ENCODE results near the gene TULP4. TPM values are rescaled to one million over a fixed set of nuclear protein-coding genes. Genes with fewer than 3 reads are reported as not detected.
"Not testable (repeated sequence)": the region's sequence is repeated elsewhere in the genome, so short reads cannot be mapped to it uniquely, and the experiment has no call there.

The TULP4 gene
- total RNA-seq, 2 donors from 2014 or later, result 140 to 199 TPM

- not testable (repeated sequence) for H3K4me3 ChIP-seq; H3K27ac ChIP-seq; H3K27me3 ChIP-seq; H3K4me1 ChIP-seq; H3K36me3 ChIP-seq; DNase-seq (ENCODE audit: low spot score)
- H3K9me3 ChIP-seq, result peaks cover 0 to 14% of the 10 kb centered on the region in 2 donors
These were observed 10.7 kb upstream of the TULP4 start for GRCh38 chr6:158301561-158301960.

DNA sequence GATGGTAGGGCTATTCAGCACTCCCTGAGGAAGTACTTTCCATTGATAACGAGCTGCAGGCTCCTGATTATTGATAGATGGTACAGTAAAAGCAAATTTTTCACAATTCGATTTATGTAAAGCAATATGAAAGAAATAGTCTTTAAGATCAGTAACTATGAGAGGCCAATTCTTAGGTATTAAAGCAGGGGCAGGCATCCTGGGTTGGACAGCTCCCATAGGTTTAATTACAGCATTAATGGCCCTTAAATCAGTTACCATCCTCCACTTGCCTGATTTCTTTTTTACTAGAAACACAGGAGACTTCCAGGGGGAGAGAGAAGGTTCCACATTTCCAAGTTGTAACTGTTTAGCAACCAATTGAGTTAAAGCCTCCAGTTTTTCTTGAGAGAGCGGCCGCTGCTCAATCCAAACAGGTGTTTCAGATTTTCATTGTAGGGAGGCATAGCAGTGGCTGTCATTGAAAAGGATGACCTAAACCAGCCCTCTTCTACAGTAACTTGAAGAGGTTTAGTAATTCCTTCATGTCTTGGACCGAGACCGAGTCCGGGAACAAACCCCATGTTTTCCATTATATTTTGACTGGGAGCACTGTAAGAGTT lies 10.0 kb upstream of the TULP4 start:
- not testable (repeated sequence) for DNase-seq (ENCODE audit: low spot score)

DNA sequence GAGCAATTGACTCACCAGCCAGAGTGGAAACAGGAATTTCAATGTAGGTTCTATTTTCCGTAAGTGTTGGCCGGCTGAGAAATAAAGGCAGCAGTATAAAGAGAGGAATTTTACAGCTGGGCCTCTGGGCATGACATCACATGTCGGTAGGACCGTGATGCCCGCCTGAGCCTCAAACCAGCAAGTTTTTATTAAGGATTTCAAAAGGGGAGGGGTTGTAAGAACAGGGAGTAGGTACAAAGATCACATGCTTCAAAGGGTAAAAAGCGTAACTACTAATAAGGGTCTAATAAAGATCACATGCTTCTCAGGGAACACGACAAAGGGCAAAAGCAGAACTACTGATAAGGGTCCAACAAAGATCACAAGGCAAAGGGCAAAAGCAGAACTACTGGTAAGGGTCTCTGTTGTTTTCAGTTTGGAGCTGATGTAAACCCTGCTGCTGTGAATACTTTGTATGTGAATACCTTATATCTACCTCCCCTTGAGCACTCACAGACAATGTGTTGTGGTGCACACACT lies 9.0 kb upstream of the TULP4 start:
- no peaks in the 10 kb centered on the region for H3K4me1 ChIP-seq
- H3K9me3 ChIP-seq, result no peaks in the 10 kb centered on the region
- H3K4me3 ChIP-seq, result no peak overlapping the region
- no peak overlapping the region for H3K27ac ChIP-seq
- H3K27me3 ChIP-seq, result no peaks in the 10 kb centered on the region
- H3K36me3 ChIP-seq, result no peaks in the 10 kb centered on the region
- TF ChIP-seq CTCF (IDR thresholded peaks at IDR 0.05), result no peak
- no peak for DNase-seq (ENCODE audit: low spot score)

More for the DNA sequence above, 10.0 kb upstream of the TULP4 start:
- not testable (repeated sequence) for H3K4me3 ChIP-seq, H3K27ac ChIP-seq, H3K36me3 ChIP-seq, H3K4me1 ChIP-seq, H3K9me3 ChIP-seq, H3K27me3 ChIP-seq

DNA sequence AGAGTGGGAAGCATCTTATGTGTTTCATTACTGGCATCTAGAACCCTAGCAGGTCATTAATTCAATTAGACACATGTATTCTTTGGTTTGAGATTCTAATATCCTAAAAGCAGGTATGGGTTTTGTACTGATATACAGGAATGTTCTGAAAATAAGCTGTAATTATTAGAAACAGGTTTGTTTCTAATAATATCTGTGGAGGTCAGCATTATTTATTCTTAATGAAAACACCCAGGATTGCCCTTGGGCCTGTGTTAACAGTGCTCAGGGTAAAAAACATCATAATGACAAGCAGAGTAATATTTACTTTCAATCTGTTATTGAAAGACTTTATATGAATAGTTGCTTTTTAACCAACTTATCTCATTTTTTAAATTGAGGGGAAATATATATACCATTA lies 8.0 kb upstream of the TULP4 start:
- no peak for TF ChIP-seq CTCF (IDR thresholded peaks at IDR 0.05)
- H3K4me3 ChIP-seq, result no peak overlapping the region
- DNase-seq (ENCODE audit: low spot score), result no peak
- no peaks in the 10 kb centered on the region for H3K4me1 ChIP-seq
- H3K9me3 ChIP-seq, result no peaks in the 10 kb centered on the region
- no peaks in the 10 kb centered on the region for H3K36me3 ChIP-seq
- no peaks in the 10 kb centered on the region for H3K27me3 ChIP-seq
- H3K27ac ChIP-seq, result no peak overlapping the region

DNA sequence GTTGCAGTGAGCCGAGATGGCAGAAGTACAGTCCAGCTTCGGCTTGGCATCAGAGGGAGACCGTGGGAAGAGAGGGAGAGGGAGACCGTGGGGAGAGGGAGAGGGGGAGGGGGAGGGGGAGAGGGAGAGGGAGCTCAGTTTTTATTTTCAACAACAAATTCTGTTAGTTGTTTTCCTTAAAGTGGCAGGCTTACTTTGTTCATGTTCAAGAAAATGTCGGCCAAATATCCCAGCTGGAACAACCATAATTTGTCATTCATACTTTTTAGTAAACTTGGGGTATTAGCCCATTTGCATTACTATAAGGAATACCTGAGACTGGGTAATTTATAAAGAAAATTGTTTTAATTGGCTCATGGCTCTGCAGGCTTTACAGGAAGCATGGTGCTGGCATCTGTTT lies 2.5 kb upstream of the TULP4 start:
- no peaks in the 10 kb centered on the region for H3K4me1 ChIP-seq
- DNase-seq (ENCODE audit: low spot score), result no peak
- peaks cover 10% of the 10 kb centered on the region for H3K36me3 ChIP-seq
- H3K27me3 ChIP-seq, result no peaks in the 10 kb centered on the region
- no peaks in the 10 kb centered on the region for H3K9me3 ChIP-seq
- TF ChIP-seq CTCF (IDR thresholded peaks at IDR 0.05), result no peak
- H3K27ac ChIP-seq, result no peak overlapping the region
- H3K4me3 ChIP-seq, result no peak overlapping the region

GRCh38 chr6:158311193-158311592 lies 1.1 kb upstream of the TULP4 start:
- Histone ChIP-seq H3K9me3 (peaks cover 0 to 3% of the 10 kb centered on the region in 2 donors), H3K4me1 (no peaks in the 10 kb centered on the region), H3K27ac (no peak overlapping the region), H3K27me3 (no peaks in the 10 kb centered on the region), H3K36me3 (peaks cover 10% of the 10 kb centered on the region), H3K4me3 (no peak overlapping the region)
- no peak for TF ChIP-seq CTCF (IDR thresholded peaks at IDR 0.05)
- no peak for DNase-seq (ENCODE audit: low spot score)

DNA sequence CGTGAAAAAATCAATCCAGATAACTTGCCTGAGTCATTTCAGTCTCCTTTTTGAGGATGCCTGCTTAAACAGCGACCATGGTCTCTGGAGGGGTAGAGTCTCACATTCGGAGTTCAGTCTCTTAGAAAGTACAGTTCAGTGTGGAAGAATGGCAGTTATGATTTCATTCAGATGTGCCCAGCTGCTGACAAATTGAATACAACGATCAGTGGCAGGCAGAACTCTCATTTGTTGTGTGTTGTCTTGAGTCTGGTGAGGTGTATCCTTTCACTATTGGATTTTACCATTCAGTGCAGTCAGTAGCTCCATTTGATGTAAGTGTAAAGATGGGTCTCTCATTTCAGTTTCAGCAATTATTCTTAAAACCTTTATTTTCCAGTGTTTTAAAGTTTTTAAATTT lies 639 bp upstream of the TULP4 start:
- DNase-seq (ENCODE audit: low spot score), result no peak
- no peak overlapping the region for H3K27ac ChIP-seq
- peaks cover 10% of the 10 kb centered on the region for H3K36me3 ChIP-seq
- H3K27me3 ChIP-seq, result no peaks in the 10 kb centered on the region
- H3K4me3 ChIP-seq, result no peak overlapping the region
- no peaks in the 10 kb centered on the region for H3K4me1 ChIP-seq
- no peak for TF ChIP-seq CTCF (IDR thresholded peaks at IDR 0.05)
- H3K9me3 ChIP-seq, result peaks cover 0 to 6% of the 10 kb centered on the region in 2 donors

Data from right atrium auricular region (tissue), 2 donors.